IPS-18a (cell line): ENCODE results near the gene ARHGAP15.

Experiments used
- H3K27ac ChIP-seq: one replicate; pipeline ENCODE4 v1.5.1; 2013; ENCODE audit warnings: low read length
- H3K27me3 ChIP-seq: one replicate; pipeline ENCODE4 v1.6.1; 2013; ENCODE audit warnings: mild to moderate bottlenecking, low read length; ENCODE audit not compliant: control insufficient read depth, insufficient read depth
- H3K36me3 ChIP-seq: one replicate; pipeline ENCODE4 v1.6.1; 2013; ENCODE audit warnings: low read depth, low read length; ENCODE audit not compliant: control insufficient read depth
- H3K4me1 ChIP-seq: one replicate; pipeline ENCODE4 v1.6.1; 2013; ENCODE audit warnings: low read depth, low read length; ENCODE audit not compliant: control insufficient read depth
- H3K4me3 ChIP-seq: one replicate; pipeline ENCODE4 v1.5.1; 2013; ENCODE audit warnings: low read length
- H3K9ac ChIP-seq: one replicate; pipeline ENCODE4 v1.6.1; 2013; ENCODE audit warnings: mild to moderate bottlenecking, low read length, moderate library complexity
- H3K9me3 ChIP-seq: one replicate; pipeline ENCODE4 v1.6.1; 2013; ENCODE audit warnings: low read depth, low read length; ENCODE audit not compliant: control insufficient read depth

Gene ARHGAP15

DNA sequence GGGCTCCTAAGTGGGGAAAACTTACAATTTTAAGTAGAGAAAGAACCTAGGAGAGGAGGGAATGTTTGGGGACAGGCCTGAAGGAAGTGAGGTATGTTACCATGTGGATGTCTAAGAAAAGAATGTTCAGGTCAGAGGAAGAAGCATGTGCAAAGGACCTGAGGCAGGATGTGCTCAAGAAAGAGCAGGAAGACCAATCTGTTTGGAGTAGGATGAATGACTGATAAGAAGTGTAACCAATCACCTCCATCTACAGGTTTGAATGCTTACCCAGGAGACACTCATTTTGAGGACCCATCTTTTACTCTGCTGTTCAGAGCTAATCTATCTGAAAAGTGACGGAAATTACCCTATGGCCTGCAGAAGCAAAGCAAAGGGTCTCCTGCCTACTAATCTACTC is 342.3 kb downstream of the ARHGAP15 start:
- H3K4me1 ChIP-seq = no peaks in the 10 kb centered on the region
- no peaks in the 10 kb centered on the region for H3K36me3 ChIP-seq
- H3K27me3 ChIP-seq = no peaks in the 10 kb centered on the region
- no peak overlapping the region for H3K9ac ChIP-seq
- H3K27ac ChIP-seq = no peak overlapping the region
- no peak overlapping the region for H3K4me3 ChIP-seq
- no peaks in the 10 kb centered on the region for H3K9me3 ChIP-seq

DNA sequence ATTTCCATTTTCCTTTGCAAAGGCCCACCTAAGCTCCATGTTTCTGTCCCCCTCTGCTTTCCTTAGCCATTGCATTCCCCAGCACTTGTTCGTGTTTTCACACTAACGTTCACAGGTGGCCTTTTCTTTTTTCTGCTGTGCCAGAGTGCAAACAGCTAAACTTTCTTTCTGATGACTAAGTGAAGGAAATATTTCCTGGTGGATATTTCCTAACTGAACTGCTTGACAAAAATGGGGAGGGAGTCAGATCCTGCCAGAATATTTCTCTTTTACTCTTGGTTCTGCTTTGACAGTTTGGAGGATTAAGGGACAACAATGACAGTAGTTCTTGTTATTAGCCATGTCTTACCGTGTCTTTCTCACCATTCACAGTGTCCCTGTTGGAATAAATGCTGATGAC is 344.0 kb downstream of the ARHGAP15 start:
- Histone ChIP-seq H3K27me3 (no peaks in the 10 kb centered on the region), H3K27ac (no peak overlapping the region), H3K4me3 (no peak overlapping the region), H3K36me3 (no peaks in the 10 kb centered on the region), H3K9ac (no peak overlapping the region), H3K9me3 (no peaks in the 10 kb centered on the region), H3K4me1 (no peaks in the 10 kb centered on the region)

DNA sequence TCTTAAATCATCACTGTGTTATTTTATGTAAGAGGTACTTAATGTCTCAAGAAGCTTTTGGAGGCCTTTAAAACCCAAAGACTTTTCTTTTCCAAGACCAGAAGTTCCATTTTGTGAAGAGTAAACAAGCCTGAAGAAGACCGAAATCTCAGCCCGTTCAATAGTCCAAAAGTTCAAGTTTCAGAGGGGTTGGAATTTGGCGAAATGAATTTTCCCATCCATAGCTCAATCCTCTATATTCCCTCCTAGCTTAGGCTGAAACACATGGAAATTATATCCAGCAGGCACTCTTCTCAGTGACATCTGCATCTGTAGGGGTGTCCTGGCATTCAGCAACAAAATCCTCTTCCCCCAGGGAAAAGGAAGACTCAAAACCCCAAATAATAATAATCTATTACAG is 344.6 kb downstream of the ARHGAP15 start:
- H3K36me3 ChIP-seq = no peaks in the 10 kb centered on the region
- no peaks in the 10 kb centered on the region for H3K27me3 ChIP-seq
- H3K9me3 ChIP-seq = no peaks in the 10 kb centered on the region
- no peak overlapping the region for H3K9ac ChIP-seq
- no peak overlapping the region for H3K4me3 ChIP-seq
- no peak overlapping the region for H3K27ac ChIP-seq
- H3K4me1 ChIP-seq = no peaks in the 10 kb centered on the region

DNA sequence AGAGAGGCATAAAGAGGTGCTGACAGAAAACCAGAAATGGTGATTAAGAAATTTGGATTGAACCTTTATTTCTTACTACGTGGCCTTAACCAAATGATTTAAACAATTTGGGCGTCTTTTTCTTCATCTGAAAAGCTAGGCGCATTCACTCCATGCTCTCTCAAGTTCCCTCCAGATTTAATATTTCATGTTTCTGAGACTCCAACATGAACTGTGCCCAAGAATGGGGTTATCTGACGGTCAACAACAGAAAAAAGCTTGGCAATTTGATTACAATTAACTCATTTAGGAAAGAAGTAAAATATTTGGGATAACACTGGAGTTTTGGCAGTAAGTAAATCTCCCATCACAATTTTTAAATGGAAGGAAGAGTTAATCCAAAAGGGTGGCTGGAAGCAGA is 345.4 kb downstream of the ARHGAP15 start:
- no peaks in the 10 kb centered on the region for H3K4me1 ChIP-seq
- H3K27me3 ChIP-seq = no peaks in the 10 kb centered on the region
- no peak overlapping the region for H3K9ac ChIP-seq
- H3K9me3 ChIP-seq = no peaks in the 10 kb centered on the region
- no peaks in the 10 kb centered on the region for H3K36me3 ChIP-seq
- H3K27ac ChIP-seq = no peak overlapping the region
- H3K4me3 ChIP-seq = no peak overlapping the region

DNA sequence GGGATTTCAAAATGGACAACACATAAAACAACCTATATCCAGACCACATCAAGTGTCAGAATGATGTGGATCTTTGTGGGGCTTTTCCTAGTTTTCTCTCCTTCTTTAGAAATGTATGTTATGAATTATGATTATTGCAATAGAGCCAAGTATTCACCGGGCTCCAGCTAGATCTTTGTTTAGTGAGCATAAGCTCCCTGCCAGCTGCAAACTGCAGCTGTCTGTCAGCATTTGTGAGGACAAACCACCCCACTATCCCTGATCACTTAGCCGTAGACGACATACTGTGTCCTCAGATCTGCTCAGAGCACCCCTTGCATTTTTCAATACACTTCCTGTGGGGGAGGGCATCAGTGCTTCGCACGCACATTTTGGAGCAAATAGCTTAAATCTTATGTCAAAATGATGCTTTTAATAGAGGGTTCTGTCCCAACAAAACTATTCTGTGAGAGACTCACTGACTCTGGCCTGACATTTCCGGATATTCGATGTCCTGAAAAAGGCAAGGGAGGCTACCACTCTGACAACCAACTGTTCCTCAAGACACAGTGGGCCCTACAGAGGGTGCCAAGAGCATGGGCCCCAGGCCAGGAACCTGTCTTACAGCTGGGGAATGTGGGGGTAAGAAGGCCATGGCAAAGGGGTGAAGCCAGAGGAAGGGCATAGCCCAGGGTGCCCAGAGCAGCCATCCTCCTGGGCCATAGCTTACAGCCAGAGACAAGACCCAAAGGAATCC is 346.0 kb downstream of the ARHGAP15 start:
- peaks cover under 1% of the 10 kb centered on the region for H3K4me1 ChIP-seq
- peaks cover 1% of the 10 kb centered on the region for H3K27me3 ChIP-seq
- H3K9ac ChIP-seq = no peak overlapping the region
- no peak overlapping the region for H3K4me3 ChIP-seq
- H3K9me3 ChIP-seq = no peaks in the 10 kb centered on the region
- no peak overlapping the region for H3K27ac ChIP-seq
- H3K36me3 ChIP-seq = no peaks in the 10 kb centered on the region

DNA sequence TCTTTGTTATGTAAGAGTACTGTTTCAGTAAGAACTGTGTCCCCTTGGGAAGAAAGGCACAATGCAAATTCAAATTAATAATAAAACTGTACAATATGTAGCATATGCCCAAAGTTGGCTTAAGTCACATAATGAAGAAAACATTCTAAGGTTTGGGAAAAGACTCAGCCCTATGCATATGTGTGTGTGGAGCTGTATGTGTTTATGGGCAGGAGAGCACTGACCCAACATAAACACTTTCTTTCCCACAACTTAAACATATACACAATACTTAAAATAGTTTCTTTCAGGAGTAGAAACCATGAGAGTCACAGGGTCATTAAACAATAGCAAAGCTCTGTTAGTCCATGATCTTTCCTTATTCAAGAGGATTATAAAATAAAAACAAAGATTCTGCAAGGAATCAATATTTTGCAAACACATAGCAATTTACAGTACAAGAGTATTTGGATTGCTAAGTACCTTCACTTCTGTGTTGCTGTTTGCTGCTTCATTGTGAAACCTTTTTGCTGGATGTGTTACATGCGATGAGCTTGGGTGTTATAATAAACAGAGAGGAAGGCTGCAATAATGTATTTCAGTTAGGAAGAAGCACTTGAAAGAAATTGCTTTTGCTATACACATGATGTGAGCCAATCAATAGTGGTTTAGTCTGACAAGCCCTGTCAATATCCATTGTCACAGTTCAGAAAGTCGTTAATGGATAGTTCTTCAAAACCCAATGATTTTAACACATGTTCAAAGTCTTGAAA is 347.3 kb downstream of the ARHGAP15 start:
- Histone ChIP-seq H3K27ac (no peak overlapping the region), H3K4me1 (peaks cover 14% of the 10 kb centered on the region), H3K9ac (no peak overlapping the region), H3K9me3 (no peaks in the 10 kb centered on the region), H3K36me3 (no peaks in the 10 kb centered on the region), H3K27me3 (peaks cover 14% of the 10 kb centered on the region), H3K4me3 (no peak overlapping the region)

DNA sequence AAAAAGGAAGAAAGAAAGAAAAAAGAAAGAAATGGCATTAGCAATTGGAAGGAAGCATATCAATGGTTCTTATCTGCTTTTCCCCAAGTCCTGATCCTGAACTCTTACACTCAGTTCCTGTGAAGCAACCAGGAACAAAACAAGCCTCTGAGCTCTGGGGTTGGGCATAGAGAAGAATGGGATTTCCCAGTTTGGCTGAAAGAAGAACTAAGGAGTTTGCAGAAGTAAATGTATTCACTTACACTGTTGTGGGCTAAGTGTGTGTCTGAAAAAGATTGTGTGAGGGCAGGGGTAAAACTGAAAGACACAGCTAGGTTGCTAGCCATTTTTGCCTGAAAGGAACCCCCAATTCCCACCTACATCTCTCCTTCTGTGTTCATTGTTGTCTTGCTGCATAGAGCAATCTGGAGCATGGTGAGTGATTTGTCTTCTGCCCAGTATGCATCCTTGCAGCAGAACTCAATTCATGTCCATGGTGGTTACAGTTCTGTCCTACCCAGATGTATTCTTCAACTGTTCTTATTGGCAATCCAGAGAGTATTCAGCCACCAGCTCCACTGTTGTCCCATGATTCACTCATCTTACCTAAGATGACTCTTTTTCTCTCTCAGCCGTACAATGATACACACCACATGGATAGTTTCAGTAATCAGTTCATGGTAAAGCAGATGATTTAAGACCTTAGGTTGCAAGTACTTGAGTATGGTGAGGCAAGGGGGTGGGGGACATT is 348.7 kb downstream of the ARHGAP15 start:
- H3K9me3 ChIP-seq = no peaks in the 10 kb centered on the region
- H3K4me1 ChIP-seq = peaks cover 22% of the 10 kb centered on the region
- no peak overlapping the region for H3K27ac ChIP-seq
- H3K4me3 ChIP-seq = no peak overlapping the region
- H3K9ac ChIP-seq = no peak overlapping the region
- no peaks in the 10 kb centered on the region for H3K36me3 ChIP-seq
- peaks cover 21% of the 10 kb centered on the region for H3K27me3 ChIP-seq

DNA sequence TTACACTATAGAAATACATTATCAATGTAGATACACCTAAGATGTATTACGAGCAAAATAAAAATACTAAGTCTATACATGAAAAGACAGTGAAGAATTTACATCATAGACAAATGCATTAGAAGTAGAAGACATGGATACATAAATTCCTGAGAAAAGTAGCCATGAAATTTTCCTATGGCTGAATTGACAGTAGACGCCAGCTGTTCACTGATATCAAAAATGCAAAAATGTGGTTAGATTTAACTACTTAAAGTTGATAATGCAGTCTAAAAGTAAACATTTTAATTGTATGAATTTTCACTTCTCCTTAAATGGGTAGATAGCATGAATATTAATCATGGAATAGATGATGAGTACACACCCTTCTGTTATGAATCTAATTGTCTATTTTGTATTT is 350.9 kb downstream of the ARHGAP15 start:
- Histone ChIP-seq H3K4me3 (no peak overlapping the region), H3K27ac (no peak overlapping the region)

DNA sequence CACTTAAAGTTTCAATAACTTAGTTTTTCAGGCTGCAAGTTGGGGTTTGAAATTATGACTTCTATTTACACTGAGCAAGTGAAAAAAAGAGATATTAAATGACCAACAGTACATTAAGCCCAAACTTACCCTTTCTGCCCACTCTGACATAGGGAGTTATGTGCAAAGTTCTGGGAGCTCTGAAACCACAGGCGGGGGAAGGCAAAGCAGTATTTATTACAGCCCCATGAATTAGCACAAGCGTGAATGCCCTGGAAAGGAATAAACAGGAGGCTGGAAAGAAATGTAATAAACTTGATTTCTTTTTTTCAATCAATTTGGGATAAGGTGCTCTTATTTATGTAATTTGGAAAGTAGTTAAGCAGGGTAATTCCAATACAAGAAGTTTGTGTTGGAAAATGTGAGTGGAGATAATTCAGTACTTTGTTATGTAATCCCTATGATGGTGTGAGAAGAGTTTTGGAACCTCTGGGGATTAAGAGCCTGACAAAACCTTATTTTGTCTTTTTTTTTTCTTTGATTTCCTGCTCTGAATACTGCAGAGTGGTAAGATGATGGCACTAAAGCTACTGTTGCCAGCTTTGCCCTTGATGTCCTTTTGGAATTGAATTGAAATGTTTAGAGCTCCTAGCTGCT is 351.5 kb downstream of the ARHGAP15 start:
- no peak overlapping the region for H3K27ac ChIP-seq
- H3K9me3 ChIP-seq = no peaks in the 10 kb centered on the region

More for the DNA sequence above, 350.9 kb downstream of the ARHGAP15 start:
- Histone ChIP-seq H3K4me1 (peaks cover 22% of the 10 kb centered on the region), H3K9me3 (no peaks in the 10 kb centered on the region), H3K36me3 (no peaks in the 10 kb centered on the region), H3K27me3 (peaks cover 22% of the 10 kb centered on the region), H3K9ac (no peak overlapping the region)

DNA sequence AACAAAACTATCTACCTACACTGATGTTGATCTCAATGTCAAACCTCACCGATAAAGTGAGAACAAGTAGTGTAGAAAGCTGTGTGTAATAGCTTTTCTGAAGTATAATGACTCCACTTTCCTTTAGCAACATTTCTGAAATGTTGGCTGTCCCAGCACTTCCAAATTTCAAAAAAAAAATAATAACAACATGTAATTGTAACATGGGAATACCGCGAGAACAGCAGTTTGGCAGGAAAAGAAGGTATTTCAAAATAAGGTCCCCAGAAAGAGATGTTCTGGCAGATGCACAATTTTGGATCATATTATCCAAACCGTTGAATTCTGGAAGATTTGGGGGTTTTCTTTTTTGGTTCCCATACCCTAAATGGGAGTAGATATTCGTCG is 352.0 kb downstream of the ARHGAP15 start:
- Histone ChIP-seq H3K9ac (no peak overlapping the region), H3K9me3 (no peaks in the 10 kb centered on the region), H3K4me1 (peaks cover 22% of the 10 kb centered on the region), H3K4me3 (no peak overlapping the region), H3K27ac (no peak overlapping the region), H3K36me3 (no peaks in the 10 kb centered on the region), H3K27me3 (peaks cover 22% of the 10 kb centered on the region)

More for the DNA sequence above, 351.5 kb downstream of the ARHGAP15 start:
- Histone ChIP-seq H3K36me3 (no peaks in the 10 kb centered on the region), H3K4me3 (no peak overlapping the region), H3K9ac (no peak overlapping the region), H3K4me1 (peaks cover 22% of the 10 kb centered on the region), H3K27me3 (peaks cover 22% of the 10 kb centered on the region)

DNA sequence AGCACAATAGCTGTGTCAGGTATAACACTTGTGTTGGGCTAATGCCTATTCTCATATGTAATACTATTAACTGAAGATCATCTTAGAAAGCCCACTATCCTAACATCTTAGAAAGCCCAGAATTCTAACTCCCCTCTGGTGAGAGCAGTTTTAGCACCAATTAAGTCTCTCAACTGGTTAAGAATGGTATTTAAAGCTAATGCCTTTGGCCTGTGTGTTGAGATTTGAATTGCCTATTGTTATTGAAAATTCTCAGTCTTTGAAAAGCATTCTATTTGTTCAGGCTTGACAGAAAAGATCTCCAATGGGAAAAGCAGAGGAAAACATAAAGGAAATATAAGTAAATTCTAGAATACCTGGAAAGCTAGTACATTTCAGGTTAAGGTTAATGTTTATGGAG is 352.5 kb downstream of the ARHGAP15 start:
- Histone ChIP-seq H3K27me3 (peaks cover 22% of the 10 kb centered on the region), H3K27ac (no peak overlapping the region), H3K9me3 (no peaks in the 10 kb centered on the region), H3K4me1 (peaks cover 22% of the 10 kb centered on the region), H3K4me3 (no peak overlapping the region), H3K9ac (no peak overlapping the region), H3K36me3 (no peaks in the 10 kb centered on the region)
